ENCODE measurements around the gene ZNF547.

ZNF547 gene

DNA sequence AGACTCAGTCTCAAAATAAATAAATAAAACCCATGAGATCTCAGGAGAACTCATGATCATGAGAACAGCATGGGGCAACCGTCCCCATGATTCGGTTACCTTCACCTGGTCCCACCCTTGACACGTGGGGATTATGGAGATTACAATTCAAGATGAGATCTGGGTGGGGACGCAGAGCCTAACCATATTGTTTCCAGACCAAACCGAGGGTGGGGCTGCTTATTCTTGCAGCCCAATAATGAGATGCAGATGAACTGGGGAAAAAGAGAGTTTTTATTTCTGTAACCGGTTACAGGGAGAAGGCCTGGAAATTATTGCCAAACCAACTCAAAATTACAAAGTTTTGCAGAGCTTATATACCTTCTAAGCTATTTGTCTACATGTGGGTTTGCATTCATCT, 12.8 kb downstream of the ZNF547 start:
- TF ChIP-seq, protein P1, sequence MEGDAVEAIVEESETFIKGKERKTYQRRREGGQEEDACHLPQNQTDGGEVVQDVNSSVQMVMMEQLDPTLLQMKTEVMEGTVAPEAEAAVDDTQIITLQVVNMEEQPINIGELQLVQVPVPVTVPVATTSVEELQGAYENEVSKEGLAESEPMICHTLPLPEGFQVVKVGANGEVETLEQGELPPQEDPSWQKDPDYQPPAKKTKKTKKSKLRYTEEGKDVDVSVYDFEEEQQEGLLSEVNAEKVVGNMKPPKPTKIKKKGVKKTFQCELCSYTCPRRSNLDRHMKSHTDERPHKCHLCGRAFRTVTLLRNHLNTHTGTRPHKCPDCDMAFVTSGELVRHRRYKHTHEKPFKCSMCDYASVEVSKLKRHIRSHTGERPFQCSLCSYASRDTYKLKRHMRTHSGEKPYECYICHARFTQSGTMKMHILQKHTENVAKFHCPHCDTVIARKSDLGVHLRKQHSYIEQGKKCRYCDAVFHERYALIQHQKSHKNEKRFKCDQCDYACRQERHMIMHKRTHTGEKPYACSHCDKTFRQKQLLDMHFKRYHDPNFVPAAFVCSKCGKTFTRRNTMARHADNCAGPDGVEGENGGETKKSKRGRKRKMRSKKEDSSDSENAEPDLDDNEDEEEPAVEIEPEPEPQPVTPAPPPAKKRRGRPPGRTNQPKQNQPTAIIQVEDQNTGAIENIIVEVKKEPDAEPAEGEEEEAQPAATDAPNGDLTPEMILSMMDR (IDR thresholded peaks at IDR 0.05) = no peak
- no peak for TF ChIP-seq ZFX (IDR thresholded peaks at IDR 0.05; ENCODE audit: borderline replicate concordance)
- H3K27ac ChIP-seq = no peak overlapping the region

DNA sequence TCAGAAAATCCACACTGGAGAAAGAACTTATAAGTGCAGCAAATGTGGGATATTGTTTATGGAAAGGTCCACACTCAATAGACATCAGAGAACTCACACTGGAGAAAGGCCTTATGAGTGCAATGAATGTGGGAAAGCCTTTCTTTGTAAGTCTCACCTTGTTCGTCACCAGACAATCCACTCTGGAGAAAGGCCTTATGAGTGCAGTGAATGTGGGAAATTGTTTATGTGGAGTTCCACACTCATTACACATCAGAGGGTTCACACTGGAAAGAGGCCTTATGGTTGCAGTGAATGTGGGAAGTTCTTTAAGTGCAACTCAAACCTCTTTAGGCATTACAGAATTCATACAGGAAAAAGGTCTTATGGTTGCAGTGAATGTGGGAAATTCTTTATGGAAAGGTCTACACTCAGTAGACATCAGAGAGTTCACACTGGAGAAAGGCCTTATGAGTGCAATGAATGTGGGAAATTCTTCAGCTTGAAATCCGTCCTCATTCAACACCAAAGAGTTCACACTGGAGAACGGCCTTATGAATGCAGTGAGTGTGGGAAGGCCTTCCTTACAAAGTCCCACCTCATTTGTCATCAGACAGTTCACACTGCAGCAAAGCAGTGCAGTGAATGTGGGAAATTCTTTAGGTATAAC, 14.3 kb downstream of the ZNF547 start:
- TF ChIP-seq ZFX (IDR thresholded peaks at IDR 0.05; ENCODE audit: borderline replicate concordance) = no peak
- TF ChIP-seq, protein P1 (IDR thresholded peaks at IDR 0.05) = no peak
- no peak overlapping the region for H3K27ac ChIP-seq

DNA sequence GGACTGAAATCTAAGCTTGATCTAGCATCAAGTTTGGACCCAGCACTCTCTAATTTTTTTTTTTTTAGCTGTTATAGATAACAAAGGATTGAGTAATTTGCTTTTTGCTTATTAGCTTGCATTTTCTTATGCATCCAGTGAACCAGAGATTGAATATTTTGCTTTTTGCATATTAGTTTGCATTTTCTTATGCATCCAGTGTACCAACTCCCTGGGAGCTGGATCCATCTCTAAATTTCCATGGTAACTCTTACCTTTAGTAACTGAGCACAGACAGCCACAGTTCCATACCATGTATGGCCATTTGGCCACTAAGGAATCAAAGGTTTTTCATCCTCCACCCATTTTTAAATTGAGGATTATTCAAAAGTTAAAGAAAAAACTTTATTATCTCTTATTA, 17.6 kb downstream of the ZNF547 start:
- no peak for TF ChIP-seq ZFX (IDR thresholded peaks at IDR 0.05; ENCODE audit: borderline replicate concordance)
- TF ChIP-seq, protein P1 (IDR thresholded peaks at IDR 0.05) = no peak

DNA sequence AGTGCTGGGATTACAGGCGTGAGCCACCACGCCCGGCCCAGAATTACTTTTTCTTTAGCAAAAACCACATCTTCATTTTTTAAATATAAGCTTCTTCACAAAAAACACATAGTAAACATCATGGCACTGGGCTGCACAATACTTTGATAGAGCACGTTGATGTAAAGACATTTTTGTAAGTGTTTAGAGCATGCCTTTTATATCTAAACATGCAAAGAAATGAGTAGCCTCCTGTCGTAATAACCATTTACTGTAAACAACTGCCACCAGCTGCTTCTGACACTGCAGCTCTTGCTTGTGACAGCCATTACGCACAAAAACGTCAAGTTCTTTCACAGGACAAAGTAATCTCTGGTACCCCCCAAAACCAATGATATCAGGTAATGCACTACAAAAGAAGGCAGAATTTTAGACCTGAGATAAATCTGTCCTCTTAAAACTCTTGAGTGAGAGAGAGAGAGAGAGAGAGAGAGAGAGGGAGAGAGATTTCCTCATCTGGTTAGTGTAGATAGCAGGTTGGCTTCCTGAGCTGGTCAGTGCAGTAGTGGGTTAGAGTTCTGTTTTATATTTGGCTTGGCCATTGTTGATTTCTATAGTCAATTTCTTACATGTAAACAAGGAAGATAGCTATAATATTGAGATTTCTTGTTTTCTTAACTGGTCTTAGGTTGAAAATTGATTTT, 19.6 kb downstream of the ZNF547 start:
- TF ChIP-seq ZFX (IDR thresholded peaks at IDR 0.05; ENCODE audit: borderline replicate concordance) = no peak
- TF ChIP-seq, protein P1 (IDR thresholded peaks at IDR 0.05) = no peak
- no peak overlapping the region for H3K27ac ChIP-seq

More for the DNA sequence above, 17.6 kb downstream of the ZNF547 start:
- no peak overlapping the region for H3K27ac ChIP-seq

DNA sequence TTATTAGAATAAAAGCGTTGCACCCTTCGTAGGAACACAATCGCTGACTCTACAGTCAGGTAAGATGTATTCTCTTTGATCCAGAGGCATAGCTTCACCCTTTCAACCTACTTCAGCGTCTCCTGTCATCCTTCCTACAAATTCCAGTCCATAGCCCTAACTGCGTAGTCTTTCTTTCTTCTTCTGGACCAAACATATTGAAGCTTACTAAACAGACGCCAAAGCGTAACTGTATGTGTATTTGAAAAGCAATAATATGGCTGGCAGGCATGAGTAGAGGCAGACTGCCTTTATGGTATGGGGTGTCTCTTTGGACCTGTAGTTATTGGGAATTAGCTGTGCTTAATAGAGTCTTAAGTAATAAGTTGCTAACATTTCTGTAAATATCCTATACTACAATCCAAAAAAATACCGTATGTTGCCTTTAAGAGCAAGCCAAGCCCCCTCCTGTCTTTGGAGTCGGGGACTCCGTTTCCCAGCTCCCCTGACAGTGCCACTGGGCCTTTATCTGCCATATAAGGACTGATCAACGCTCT, 25.9 kb downstream of the ZNF547 start:
- peak overlapping the region; percentile 79 for H3K27ac ChIP-seq
- TF ChIP-seq ZFX (IDR thresholded peaks at IDR 0.05; ENCODE audit: borderline replicate concordance) = no peak
- TF ChIP-seq, protein P1 (IDR thresholded peaks at IDR 0.05) = no peak

DNA sequence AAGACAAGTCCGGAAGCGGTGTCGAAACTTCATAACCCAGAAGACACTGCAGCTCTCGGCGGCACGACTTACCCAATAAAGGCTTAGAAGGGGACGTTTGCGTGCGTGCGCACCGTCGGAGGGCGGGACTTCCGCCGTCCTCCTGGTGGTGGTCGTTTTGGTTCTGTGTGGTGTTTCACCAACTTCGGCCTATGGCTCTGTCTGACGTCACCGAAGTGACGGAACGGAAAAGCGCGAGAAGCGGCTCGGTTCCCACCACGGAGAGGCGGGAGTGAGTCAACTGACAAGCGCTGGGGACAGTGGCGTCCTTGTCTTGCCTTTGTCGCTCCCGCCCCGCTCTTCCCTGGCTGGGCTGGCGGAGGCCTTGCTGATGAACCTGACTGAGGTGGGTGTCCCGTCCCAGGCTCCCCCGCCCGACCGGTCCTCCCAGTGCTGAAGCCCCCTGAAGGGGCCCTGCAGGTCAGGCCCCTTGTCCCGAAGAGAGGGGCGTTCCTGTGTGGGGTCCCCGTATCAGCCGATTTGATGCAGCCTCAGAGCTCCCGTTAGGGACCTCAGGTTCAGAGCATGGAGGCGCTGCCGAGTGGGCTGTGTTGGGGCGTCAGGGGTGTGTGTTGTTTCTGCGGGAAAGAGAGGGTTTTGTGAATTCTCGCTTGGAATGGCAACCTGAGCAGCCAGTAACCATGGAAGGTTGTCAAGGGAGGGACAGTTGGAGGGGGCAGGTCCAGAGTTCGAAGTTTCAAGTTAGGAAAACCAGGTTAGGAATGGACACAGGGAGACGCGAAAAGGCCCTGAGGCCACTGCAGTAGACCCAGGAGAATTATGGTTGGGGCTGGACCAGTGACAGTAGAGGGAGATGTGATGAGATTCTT, 26.6 kb downstream of the ZNF547 start, which contains the start of gene ZNF548:
TSS of gene ZNF548 (plus strand) at position 125 of the 869 bp plus-strand sequence. CDS start at position 371, 246 bp downstream.
- TF ChIP-seq, protein P1 (IDR thresholded peaks at IDR 0.05) = peak; percentile 17
- no peak for TF ChIP-seq ZFX (IDR thresholded peaks at IDR 0.05; ENCODE audit: borderline replicate concordance)
- H3K27ac ChIP-seq = peak within 1 kb of the TSS; percentile 79

Data from 22Rv1 (cell line).